GM21619 (cell line): Measurements from ENCODE around the gene PDIA4.
"Not testable (repeated sequence)": the region's sequence is repeated elsewhere in the genome, so short reads cannot be mapped to it uniquely, and the experiment has no call there.

Experiments used
- ATAC-seq: cut with Tn5 transposase; IDR thresholded peaks from one replicate; pipeline ENCODE4 v1.9.1; 2021; ENCODE audit not compliant: unreplicated experiment

PDIA4 gene

DNA sequence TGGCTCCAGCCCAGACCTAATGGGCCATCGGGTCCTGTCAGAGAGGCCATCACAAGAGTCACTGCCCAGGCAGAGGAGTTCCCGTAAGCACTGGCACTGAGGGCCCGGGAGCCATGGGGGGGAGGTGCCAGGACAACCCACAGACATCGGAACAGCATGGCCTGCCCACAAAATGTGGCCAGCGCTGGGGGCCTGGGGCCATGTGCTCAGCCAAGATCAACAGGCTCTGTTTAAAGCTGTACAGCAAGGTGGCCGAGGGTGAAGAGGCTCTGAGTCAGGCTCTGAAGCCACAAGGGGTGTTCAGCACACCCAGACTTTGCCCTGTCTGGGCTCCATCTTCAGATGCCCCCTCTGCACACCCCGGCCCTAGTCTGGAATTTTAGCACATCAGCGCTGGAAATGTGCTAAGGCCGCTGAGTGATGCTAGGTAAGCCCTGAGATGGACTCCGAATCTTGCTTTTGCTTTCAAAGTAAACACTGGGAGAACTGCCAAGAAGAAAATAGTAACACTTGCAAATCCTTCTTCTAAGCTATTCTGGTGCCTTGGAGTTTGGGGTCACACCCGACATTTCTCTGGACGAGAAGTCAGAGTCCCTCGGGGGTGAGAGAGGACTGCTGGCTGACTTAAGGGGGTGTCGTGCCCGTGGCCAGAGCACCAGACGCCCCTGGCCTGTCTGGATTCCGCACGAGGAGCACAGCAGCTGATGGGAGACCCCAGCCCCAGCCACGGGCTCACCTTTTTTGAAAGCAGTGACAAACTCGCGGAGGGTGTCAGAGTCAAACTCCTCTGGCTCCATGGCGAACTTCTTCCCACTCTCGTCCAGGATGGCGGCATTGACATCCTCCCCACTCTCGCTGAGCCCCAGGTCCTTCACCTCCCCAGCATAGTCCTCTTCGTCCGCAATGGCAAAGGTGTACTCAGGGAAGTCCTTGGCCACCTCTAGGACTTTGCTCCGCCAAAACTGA lies 23.6 kb downstream of the PDIA4 start:
- ATAC-seq = no peak

DNA sequence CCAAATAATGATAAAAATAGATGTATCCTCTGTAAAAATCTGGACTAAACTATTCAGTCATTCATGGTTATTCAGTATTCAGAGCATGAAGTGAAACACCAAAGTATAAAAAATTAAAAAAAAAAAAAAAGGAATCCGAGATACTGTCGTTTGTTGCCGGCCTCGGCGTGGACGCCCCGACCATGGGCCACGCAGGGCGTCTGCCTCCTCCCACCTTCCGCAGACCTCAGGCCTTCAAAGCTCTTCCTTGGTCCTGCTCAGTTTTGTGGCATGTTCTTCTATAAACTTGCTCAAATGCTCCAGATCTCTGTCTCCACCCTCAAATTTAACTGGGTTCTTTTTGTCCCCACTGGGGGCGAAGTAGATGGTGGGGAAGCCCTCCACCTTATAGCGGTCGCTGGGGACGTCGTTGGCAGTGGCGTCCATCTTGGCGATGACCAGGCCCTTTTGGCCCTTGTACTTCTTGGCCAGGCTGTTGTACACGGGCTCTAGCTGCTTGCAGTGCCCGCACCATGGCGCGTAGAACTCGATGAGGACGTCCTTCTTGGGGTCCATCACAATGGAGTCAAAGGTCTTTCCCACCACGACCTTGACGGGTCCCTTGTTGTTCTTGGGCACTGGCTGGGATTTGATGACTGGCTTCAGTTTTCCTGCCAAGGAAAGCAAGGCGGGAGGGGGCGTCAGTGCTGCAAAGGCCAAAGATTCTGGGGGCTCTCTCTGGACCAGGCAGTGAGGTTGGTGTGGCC lies 24.6 kb downstream of the PDIA4 start:
- ATAC-seq = no peak

DNA sequence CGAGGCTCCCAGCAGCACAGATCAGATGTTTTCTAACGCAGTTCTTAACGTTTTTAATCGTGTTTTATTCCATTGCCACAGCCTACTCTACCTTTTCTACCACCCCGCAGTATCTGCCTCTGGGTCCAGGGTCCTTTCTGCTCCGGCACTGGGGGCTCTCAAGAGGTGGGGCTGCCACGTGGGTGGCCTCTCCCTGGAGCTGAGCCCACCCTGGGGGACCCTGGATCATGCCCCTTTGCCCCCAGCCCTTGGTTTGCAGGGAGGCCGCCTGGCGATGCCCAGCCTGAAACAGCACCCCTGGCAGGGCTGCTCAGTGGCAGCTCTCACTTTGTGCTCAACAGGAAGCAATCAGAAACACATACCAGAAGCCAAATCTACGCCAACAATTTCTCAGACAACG lies 25.3 kb downstream of the PDIA4 start:
- ATAC-seq = no peak

DNA sequence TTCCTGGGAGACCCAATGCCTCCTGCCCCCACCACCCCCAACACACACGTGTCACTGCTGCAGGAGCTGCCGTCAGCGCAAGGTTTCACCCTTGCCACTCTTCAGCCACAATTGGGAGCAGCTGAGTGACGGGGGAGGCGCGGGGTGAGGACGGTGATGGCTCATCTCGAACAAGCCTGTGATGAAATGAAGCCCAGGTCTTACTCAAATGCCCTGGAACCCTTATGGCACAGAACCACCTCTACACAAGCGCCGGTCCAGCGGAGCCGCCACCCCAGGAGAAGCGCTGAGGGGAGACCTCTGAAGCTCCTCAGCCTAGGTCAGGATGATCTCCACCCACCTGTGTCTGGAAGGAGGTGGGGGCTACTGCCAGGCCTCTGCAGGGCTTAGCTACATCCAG lies 25.7 kb downstream of the PDIA4 start:
- no peak for ATAC-seq

DNA sequence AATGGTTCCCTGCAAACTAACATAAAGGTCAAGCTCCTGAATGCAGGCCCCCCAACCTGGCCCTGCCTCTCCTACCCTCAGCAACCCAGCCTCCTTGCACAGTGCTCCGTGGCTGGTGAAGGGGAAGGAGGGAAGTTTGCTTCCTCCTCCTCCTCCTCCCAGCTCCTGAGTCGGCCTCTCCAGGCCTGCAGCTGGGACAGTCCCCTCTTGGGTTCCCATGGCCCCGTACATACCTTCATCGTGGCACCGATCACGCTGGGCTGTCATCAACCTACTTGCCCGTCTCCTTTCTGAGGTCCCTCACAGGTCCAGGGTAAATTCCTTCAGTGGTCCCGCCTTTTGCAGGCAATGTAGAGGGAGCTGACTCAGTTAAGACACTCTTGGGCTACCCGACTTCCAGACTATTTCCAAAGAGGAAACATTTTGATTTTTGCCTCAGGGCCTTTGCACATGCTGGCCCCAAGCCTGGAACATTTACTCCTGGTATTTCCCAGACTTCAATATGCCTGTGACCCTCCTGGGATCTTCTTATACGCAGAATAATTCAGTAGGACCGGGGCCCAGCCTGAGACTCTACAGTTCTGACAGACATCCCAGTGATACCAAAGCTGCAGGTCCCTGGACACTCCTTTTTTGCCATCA lies 26.8 kb downstream of the PDIA4 start:
- ATAC-seq = no peak

DNA sequence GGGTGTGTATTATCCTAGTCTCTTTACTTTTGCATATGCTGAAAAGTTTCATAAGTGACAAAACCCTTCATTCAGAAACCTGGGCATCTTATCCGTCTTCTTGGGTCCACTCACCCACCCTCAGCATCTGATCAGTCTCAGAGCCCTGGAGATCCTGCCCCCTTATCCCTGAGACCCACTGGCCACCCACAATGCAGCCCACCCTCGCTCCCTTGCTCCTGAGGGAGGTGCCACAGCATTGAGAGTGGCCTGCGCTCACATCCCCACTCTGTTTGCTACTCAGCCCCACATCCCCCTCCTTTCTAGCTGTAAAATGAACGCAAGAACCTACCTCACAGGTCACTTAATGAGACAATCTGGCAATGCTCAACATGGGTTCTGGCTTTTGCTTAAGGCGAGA lies 27.3 kb downstream of the PDIA4 start:
- ATAC-seq = no peak

DNA sequence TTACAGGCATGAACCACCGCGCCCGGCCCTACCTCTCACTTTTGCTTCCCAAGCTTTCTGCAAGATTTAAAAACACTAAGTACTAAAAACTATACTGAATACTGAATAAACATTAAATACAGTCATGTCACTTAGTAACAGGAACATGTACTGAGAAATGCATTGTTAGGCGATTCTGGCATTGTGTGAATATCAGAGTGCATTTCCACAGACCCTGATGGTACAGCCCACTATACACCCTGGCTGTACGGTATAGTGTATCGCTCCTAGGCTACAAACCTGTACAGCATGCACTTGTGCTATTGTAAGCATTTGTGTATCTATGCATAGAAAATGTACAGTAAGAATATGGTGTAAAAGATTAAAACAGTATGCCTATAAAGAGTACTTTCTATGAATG lies 29.1 kb downstream of the PDIA4 start:
- no peak for ATAC-seq

DNA sequence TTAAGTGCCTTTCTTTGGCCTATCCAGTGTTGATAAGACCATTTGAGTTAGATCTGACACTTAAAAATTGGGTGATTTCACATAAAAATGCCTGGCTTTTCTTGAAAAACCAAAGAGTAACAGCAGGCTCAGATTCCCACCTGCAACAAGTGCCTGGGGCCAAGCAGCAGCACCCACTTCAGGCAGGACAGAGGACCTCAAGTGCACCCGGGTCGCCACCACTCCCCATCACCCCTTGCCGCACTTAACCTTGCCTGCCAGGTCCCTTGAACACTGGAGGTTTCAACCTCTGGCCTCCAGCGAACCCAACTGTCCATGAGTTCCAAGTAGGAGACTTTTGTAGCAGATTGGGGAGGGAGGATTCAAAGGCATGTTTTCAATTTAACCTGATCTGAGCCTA lies 30.8 kb downstream of the PDIA4 start:
- no peak for ATAC-seq

DNA sequence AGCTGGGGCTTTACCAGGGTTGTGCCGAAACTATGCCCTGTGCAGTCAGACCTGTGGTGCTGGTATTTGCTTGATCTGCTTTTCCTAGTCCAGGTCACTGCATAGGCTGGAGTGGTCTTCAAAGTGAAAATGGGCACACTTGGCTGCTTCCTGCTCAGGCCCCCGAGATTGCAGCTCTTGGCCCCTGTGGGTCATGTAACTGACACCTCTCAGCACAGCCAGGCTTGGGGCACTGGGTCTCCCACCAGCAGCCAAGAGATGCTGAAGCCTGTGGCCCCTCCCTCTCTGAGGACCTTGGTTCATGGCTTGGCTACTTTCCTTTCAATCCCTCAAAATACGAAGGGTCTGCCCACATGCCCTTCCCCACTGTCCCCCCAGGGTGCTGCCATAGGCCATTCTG lies 33.7 kb downstream of the PDIA4 start:
- ATAC-seq = no peak

DNA sequence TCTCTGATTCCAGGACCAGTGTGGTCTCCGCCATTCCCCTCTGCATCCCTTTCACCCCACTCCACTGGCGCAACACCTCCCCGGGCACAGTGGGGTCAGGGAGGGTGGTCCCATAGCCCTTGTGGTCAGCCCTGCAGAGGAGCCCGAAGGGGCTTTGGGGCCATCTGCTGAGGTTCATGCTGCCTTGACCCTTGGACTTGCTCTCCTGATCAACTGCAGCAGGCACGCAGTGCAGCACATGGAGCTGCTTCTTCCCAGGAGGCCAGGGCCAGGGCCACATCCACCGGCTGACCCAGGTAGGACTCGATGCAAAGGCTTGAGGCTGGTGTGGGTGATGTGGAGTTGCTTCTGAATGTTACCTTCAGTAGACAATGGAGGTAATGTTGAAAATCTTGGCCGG lies 35.1 kb downstream of the PDIA4 start:
- ATAC-seq = no peak

DNA sequence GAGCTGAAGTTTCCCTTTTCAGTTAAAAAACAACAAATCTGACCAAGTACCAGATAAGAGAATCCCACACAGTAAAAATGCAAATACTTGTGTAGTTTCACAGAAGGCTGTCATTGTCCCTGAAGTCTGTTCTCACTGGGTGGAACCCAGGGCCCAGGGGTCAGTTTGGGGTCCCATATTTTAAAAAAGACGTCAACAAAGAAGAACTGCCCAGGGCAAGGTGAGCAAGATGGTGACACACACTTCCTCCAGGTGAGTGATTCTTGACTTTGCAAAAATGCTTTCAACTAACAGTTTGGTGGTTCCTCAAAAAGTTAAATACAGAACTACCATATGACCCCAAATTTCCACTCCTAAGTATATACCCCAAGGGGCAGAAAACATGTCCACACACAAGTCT lies 36.8 kb downstream of the PDIA4 start:
- ATAC-seq = no peak

DNA sequence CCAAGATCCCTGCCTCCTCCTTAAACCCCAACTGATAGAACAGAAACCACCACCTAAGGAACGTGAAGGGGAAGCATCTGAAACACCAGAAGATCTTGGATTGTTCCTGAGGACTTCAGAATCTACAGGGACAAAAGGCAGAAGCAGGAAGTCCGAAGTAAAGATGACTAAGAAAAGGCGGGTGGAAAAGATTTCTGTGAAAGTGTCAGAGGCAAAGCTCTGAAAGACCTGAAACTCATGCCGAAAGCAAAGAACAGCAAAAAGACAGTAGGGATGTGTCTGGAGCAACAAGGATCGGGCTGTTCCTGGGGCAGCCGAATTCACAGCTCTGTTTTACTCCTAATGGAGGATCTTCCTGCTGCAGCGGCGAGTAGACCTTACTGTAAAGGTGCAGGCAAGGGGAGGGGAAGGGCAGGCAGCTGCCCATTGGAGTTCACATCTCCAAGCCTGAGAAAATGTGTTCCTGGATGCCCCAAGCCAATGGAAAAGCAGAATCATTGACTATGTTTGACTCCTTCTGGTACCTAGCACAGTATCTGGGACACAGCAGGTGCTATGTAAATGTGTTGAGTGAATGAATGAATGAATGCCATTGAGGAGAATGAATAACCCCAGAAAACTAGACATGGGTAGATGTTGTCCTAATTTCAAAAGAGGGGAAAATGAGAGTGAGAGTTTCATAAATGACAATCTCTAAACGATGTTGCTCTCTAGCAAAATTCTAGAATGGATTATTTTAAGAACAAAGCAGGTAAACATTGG lies 40.4 kb downstream of the PDIA4 start:
- ATAC-seq = no peak

DNA sequence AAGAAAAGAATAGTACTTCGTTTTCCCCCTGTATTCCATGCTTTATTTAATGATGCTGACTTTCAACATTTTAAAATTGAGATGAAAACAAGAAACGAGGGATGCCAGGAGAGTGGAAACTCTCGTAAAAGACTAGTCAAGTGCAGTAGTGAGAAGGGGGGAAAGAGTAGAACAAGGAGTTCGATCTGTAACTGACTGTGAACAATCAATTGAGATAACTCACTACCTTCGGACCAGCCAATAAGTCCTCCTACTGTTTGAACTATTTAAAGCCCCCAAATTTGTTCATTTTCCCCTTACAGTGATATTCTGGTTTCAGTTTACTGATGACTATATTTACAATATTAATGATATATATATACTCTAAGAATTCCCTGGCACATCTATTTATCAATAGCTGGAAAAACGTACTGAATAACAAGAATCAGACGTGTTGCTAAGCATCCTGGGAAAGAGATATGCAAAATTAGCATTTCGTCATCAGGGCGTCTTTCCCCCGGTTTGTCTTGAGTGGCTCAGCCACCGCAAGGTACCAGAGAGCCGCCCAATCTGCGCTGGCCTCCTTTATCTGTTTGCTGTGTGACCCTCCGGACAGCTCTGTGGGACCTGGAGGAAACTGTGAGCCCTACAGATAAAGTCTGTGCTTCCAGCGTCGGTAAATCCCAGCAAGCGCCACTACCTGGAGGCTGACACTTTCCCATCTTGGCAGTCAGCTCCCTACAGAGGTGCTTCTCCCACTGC lies 41.1 kb downstream of the PDIA4 start:
- peak; percentile 90 for ATAC-seq

DNA sequence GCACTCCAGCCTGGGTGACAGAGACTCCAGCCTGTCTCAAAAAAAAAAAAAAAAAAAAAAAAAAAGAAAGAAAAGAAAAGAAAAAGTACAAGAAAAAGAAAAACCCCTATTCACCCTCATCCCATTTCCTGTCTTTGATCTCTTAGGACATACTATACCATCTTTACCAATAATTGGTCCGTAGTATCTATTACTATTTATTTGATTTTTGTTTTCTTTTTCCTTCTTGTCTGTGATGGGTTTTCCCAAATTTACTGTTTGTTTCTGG lies 41.6 kb downstream of the PDIA4 start:
- no peak for ATAC-seq

DNA sequence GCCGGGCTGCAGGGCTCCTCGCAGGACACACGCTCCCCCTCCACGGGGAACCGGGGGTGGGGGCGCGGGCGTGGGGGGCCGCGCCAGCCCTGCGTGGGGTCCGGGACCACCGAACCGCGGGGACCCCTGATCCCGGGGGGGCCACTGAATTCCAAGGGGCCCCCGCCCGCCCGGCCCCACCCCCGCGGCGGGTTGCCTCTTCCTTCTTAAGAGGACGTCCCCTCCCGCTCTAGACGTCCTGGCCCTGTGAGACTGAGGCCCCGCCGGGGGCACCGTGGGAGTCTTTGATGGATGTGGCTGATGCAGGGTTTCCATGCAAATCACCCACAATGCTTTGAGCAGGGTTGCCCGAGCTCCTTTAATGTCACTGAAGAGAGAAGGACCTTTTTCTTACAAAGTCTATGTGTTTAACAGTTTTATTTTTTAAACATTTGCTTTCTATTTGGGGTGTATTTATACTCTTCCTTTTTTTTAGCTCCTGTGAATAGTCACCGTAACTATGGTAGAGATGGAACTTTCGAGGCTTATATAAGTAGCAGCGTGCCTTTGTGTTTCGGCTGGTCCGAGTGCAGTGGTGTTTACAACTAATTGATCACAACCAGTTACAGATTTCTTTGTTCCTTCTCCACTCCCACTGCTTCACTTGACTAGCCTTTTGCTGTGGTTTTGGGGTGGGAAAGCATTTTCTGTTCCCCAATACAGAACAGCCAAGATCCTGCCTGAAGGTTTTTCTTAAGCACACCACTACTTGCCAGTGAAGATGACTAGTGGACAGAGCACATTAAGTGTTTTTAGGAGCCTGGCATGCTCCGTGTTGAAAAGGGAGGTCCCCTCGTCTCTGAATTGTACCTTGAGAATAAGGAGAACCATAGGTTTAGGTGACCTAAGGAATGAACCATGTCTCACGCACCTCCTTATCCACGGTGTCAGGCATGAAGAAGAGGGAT lies 44.8 kb downstream of the PDIA4 start:
- peak; percentile 57 for ATAC-seq

DNA sequence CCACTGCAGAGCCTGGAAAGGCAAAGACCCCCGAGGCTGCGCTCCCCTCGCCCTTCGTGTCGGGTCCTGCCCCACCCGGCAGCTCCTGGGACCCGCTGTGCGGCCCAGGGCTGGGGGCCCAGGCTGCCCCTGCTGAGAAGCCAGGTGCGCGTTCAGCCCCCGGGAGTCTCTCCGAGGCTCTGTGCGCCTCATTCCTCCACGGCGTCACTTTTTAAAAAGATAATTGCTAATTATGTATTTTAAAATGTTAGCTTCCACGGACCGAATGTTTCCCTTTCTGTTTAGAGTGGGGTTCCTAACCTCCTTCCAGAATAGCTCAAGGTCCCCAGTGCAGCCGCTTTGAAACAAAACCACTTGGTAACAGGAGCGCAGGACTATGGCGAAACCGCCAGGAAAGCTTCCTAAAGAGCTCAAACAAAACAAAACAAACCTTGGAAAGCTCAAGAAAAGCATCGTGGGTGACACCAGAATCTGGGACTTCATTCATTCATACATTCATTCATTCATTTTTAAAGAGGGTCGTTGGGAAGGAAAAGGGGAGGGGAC lies 45.6 kb downstream of the PDIA4 start:
- no peak for ATAC-seq

DNA sequence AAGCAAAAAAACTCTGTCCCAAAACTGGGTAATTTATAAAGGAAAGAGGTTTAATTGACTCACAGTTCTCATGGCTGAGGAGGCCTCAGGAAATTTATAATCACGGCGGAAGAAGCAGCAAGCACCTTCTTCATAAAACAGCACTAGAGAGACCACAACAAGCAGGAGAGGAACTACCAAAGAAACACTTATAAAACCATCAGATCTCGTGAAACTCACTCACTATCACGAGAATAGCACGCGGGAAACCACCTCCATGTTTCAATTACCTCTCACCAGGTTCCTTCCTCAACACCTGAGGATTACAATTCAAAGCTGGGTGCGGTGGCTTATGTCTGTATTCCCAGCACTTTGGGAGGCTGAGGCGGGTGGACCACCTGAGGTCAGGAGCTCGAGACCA lies 48.5 kb downstream of the PDIA4 start:
- ATAC-seq = no peak

DNA sequence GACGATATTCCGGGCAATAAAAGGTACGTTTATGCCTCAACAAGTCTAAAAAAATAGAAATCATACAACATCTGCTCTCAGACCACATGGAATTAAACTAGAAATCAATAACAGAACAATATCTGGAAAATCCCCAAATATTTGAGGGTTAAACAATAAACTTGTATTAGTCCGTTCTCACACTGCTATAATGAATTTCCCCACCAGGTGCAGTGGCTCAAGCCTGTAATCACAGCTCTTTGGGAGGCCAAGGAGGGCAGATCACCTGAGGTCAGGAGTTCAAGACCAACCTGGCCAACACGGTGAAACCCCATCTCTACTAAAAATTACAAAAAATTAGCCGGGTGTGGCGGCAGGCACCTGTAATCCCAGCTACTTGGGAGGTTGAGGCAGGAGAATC lies 49.2 kb downstream of the PDIA4 start:
- not testable (repeated sequence) for ATAC-seq

DNA sequence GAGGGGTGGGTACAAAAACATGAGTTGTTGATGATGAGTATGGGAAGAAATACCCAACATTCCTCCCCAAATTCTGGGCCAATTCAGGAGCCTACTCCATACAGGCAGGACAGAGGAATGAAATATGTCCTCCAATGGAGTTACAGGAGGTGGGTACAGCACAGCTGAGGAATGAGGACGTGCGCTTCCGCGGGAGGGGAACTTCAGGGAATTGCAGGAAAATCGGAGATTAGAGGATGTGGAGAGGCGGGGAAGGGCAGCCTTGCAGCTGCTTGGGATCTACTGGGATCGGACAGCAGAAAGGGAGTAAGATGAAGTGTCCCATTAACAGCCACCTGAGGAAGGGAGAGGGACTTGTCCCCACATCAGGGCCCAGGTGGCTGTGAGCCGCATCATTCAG lies 50.2 kb downstream of the PDIA4 start:
- no peak for ATAC-seq
